Measurements from ENCODE around the gene LARP4. TPM values are rescaled to one million over a fixed set of nuclear protein-coding genes. Genes with fewer than 3 reads are reported as not detected.
"Not testable (repeated sequence)": the region's sequence is repeated elsewhere in the genome, so short reads cannot be mapped to it uniquely, and the experiment has no call there.

Gene LARP4
- total RNA-seq, 1 donor from 2014 or later, result 58.0 TPM

DNA sequence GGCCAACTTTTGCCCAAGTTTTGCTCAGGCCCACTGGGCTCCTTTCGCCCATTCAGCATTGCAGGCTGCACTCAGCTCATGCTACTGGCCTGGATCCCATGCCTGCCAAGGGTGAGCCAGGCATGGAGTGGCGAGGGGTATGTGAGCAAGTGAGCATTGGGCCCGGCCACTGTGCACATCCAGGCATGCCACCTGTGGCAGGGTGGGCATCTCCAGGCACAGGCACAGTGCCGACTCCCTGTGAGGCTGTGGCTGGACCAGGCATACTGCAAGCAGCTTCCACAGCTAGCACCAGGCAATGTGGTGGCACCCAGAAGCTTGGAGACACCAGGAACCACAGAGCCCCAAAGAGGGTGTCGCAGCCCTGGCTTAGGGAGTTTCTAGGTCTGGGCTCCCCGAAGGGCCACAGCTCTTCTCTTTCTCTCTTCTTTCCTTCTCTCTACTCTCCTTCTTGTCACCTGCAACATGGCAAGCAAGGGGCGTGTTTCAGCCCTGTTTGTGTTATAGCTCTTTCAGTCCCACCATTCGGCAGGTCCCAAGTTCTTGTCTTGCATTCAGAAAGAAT is 19.8 kb upstream of the LARP4 start:
- no peaks in the 10 kb centered on the region for H3K4me1 Mint-ChIP-seq
- no peak overlapping the region for H3K27ac Mint-ChIP-seq (ENCODE audit: unreplicated experiment)
- TF ChIP-seq, protein P1, sequence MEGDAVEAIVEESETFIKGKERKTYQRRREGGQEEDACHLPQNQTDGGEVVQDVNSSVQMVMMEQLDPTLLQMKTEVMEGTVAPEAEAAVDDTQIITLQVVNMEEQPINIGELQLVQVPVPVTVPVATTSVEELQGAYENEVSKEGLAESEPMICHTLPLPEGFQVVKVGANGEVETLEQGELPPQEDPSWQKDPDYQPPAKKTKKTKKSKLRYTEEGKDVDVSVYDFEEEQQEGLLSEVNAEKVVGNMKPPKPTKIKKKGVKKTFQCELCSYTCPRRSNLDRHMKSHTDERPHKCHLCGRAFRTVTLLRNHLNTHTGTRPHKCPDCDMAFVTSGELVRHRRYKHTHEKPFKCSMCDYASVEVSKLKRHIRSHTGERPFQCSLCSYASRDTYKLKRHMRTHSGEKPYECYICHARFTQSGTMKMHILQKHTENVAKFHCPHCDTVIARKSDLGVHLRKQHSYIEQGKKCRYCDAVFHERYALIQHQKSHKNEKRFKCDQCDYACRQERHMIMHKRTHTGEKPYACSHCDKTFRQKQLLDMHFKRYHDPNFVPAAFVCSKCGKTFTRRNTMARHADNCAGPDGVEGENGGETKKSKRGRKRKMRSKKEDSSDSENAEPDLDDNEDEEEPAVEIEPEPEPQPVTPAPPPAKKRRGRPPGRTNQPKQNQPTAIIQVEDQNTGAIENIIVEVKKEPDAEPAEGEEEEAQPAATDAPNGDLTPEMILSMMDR (conservative IDR thresholded peaks at IDR 0.05), result no peak
- H3K36me3 Mint-ChIP-seq (ENCODE audit: low read depth), result no peaks in the 10 kb centered on the region
- no peak overlapping the region for H3K4me3 Mint-ChIP-seq
- no peaks in the 10 kb centered on the region for H3K9me3 Mint-ChIP-seq
- no peak for DNase-seq (ENCODE audit: low read depth, low spot score)
- no peaks in the 10 kb centered on the region for H3K27me3 Mint-ChIP-seq (ENCODE audit: low read depth)

DNA sequence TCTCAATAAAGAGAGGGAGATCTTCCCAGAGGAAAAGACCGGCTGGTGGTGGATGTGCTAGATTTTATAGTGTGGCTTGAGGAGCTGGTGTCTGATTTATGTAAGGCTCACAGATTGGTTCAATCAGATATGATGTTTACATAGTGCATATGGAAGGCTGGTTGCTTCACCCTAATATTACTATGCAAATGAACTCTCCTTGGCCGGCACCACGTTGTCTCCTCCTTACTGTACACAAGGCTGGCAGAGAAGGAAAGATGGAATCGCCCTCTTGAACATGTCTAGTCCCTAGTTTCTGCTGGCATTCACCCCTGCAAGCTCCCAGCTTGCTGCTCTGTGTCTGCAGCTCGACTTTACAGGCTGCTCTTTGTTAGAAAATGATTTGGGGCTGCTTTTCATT is 13.2 kb upstream of the LARP4 start:
- Mint-ChIP-seq H3K27me3 (ENCODE audit: low read depth) (no peaks in the 10 kb centered on the region), H3K4me3 (no peak overlapping the region), H3K4me1 (peaks cover 11% of the 10 kb centered on the region), H3K36me3 (ENCODE audit: low read depth) (no peaks in the 10 kb centered on the region), H3K27ac (ENCODE audit: unreplicated experiment) (no peak overlapping the region), H3K9me3 (no peaks in the 10 kb centered on the region)
- DNase-seq (ENCODE audit: low read depth, low spot score), result no peak
- TF ChIP-seq, protein P1 (conservative IDR thresholded peaks at IDR 0.05), result no peak

GRCh38 chr12:50387972-50388478 is 12.7 kb upstream of the LARP4 start:
- Mint-ChIP-seq H3K27me3 (ENCODE audit: low read depth) (no peaks in the 10 kb centered on the region), H3K4me3 (no peak overlapping the region), H3K27ac (ENCODE audit: unreplicated experiment) (peak overlapping the region; percentile 48), H3K4me1 (peaks cover 11% of the 10 kb centered on the region), H3K36me3 (ENCODE audit: low read depth) (no peaks in the 10 kb centered on the region), H3K9me3 (no peaks in the 10 kb centered on the region)
- TF ChIP-seq, protein P1 (conservative IDR thresholded peaks at IDR 0.05), result no peak
- DNase-seq (ENCODE audit: low read depth, low spot score), result no peak

DNA sequence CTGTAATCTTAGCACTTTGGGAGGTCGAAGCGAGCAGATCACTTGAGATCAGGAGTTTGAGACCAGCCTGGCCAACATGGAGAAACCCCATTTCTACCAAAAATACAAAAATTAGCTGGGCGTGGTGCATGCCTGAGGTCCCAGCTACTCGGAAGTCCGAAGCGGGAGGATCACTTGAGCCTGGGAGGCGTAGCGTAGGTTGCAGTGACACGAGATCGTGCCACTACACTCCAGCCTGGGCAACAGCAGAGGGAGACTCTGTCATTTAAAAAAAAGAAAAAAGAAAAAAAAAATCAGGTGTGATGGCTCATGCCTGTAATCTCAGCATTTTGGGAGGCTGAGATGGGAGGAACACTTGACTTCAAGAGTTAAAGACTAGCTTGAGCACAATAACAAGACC is 11.9 kb upstream of the LARP4 start:
- DNase-seq (ENCODE audit: low read depth, low spot score); H3K27me3 Mint-ChIP-seq (ENCODE audit: low read depth); H3K9me3 Mint-ChIP-seq; H3K27ac Mint-ChIP-seq (ENCODE audit: unreplicated experiment); H3K4me3 Mint-ChIP-seq; H3K36me3 Mint-ChIP-seq (ENCODE audit: low read depth): not testable (repeated sequence)
- peaks cover 11% of the 10 kb centered on the region for H3K4me1 Mint-ChIP-seq

GRCh38 chr12:50390316-50390741 is 10.4 kb upstream of the LARP4 start:
- Mint-ChIP-seq H3K4me3 (no peak overlapping the region), H3K27ac (ENCODE audit: unreplicated experiment) (no peak overlapping the region), H3K9me3 (no peaks in the 10 kb centered on the region), H3K36me3 (ENCODE audit: low read depth) (no peaks in the 10 kb centered on the region), H3K27me3 (ENCODE audit: low read depth) (no peaks in the 10 kb centered on the region), H3K4me1 (peaks cover 11% of the 10 kb centered on the region)
- DNase-seq (ENCODE audit: low read depth, low spot score), result no peak
- TF ChIP-seq, protein P1 (conservative IDR thresholded peaks at IDR 0.05), result no peak

DNA sequence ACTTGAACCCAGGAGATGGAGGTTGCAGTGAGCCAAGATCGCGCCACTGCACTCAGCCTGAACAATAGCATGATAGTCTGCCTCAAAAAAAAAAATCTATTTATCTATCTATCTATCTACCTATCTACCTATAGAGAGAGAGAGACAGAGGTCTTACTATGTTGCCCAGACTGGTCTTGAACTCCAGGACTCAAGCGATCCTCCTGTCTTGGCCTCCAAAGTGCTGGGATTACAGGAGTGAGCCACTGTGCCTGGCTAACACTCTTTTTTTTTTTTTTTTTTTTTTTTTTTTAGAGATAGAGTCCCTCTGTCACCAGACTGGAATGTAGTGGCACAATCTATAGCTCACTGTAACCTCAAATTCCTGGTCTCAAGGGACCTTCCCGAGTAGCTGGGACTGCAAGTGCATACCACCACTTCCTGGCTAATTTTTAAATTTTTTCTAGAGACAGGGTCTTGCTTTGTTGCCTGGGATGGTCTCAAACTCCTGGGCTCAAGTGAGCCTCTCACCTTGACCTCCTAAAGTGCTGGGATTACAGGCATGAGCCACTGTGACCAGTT is 6.1 kb upstream of the LARP4 start:
- H3K27ac Mint-ChIP-seq (ENCODE audit: unreplicated experiment), result no peak overlapping the region

More for the DNA sequence above, 6.1 kb upstream of the LARP4 start:
- H3K36me3 Mint-ChIP-seq (ENCODE audit: low read depth), result no peaks in the 10 kb centered on the region
- peaks cover 4% of the 10 kb centered on the region for H3K9me3 Mint-ChIP-seq
- peaks cover 16% of the 10 kb centered on the region for H3K4me1 Mint-ChIP-seq
- H3K27me3 Mint-ChIP-seq (ENCODE audit: low read depth), result no peaks in the 10 kb centered on the region
- no peak for DNase-seq (ENCODE audit: low read depth, low spot score)
- no peak overlapping the region for H3K4me3 Mint-ChIP-seq
- TF ChIP-seq, protein P1 (conservative IDR thresholded peaks at IDR 0.05), result no peak

All from neural crest cell (in vitro differentiated cells).